Heart left ventricle (tissue), 16 donors: ENCODE data around the gene MKKS. TPM values are rescaled to one million over a fixed set of nuclear protein-coding genes. Genes with fewer than 3 reads are reported as not detected.

Experiments
- ATAC-seq, 4 donors: fragments of 200-7000 bp; cut with Tn5 transposase; one replicate each; pipeline ENCODE4 v1.9.1; 2020 to 2022; ENCODE audit warnings: moderate library complexity in 4 of 4, mild to moderate bottlenecking in 3 of 4, moderate number of reproducible peaks in 1 of 4
- DNase-seq, 5 donors: peaks; one replicate each; pipeline ENCODE4 v3.0.0-alpha.2; 2020
- H3K27ac ChIP-seq, 12 donors: fragments of 200-600 bp; sonication (generic) in 4 of 12; one replicate each; pipeline versions ENCODE4 v1.5.0 to v1.8.0; 2016 to 2022; ENCODE audit warnings: mild to moderate bottlenecking in 2 of 12
- H3K27me3 ChIP-seq, 9 donors: fragments of 200-600 bp; sonication (generic) in 2 of 9; one replicate each; pipeline versions ENCODE4 v1.5.1 to v1.8.0; 2016 to 2022; ENCODE audit warnings: mild to moderate bottlenecking in 3 of 9
- H3K36me3 ChIP-seq, 9 donors: fragments of 200-600 bp; sonication (generic) in 2 of 9; one replicate each; pipeline versions ENCODE4 v1.5.0 to v1.8.0; 2018 to 2022; ENCODE audit warnings: mild to moderate bottlenecking in 2 of 9
- H3K4me1 ChIP-seq, 12 donors: fragments of 200-600 bp; sonication (generic) in 4 of 12; one replicate each; pipeline versions ENCODE4 v1.5.0 to v1.8.0; 2016 to 2022; ENCODE audit warnings: mild to moderate bottlenecking in 3 of 12
- H3K4me3 ChIP-seq, 12 donors: fragments of 200-600 bp; sonication (generic) in 4 of 12; one replicate each; pipeline versions ENCODE4 v1.5.0 to v1.8.0; 2017 to 2022; ENCODE audit warnings: mild to moderate bottlenecking in 9 of 12, moderate library complexity in 4 of 12
- H3K9me3 ChIP-seq, 12 donors: fragments of 200-600 bp; sonication (generic) in 4 of 12; one replicate each; pipeline versions ENCODE4 v1.5.0 to v1.8.0; 2016 to 2022; ENCODE audit warnings: mild to moderate bottlenecking in 1 of 12
- CTCF ChIP-seq, 12 donors: fragments of 200-600 bp; sonication (generic) in 4 of 12; IDR thresholded peaks; one replicate each; pipeline versions ENCODE4 v1.5.0 to v1.8.0; 2018 to 2022; ENCODE audit warnings: antibody characterized with exemption in 12 of 12, mild to moderate bottlenecking in 5 of 12
- POLR2A ChIP-seq, 2 donors: fragments of 450-650 bp; IDR thresholded peaks; one replicate each; pipeline ENCODE4 v1.6.1; 2017; ENCODE audit warnings: antibody characterized with exemption in 2 of 2, mild to moderate bottlenecking in 2 of 2, moderate library complexity in 2 of 2
- WGBS, 4 donors: extraction: QIAGEN DNeasy Blood & Tissue Kit in 2 of 4; methylation state at CpG; one replicate each; pipeline versions ENCODE4 v1.1.5 to v1.1.7; 2013 to 2018; 5-methylcytosine and 5-hydroxymethylcytosine counted together
- intact Hi-C, 10 donors: fragments of 100-400 bp; cut with DNase I; formaldehyde crosslinking; loops; one replicate each; pipeline versions ENCODE4 v1.11.1 to v1.14.2; 2022
- polyA plus RNA-seq, 2 donors: library from polyadenylated mRNA; stranded (reverse); fragments of 200-250 nt; gene quantifications; one replicate each; pipeline ENCODE4 v1.2.3, GENCODE V29; 2013
- total RNA-seq, 9 donors: library from RNA; depleted of rRNA in 2 of 9; stranded (reverse); fragments of >200 nt in 2 of 9; fragmentation: NEBNext Ultra II Directional in 3 of 9; extraction: Animal tissue kit (Norgen Biotek cat#: 25700) in 3 of 9; gene quantifications; one replicate each; pipeline versions ENCODE4 v1.1.0 to v1.2.4, GENCODE V29; 2016 to 2023
- donor health status: ischemic (EF 13 %, LVEDD 7.1; RV severe dilation, severe dysfunction).
- donor health status: healthy with polysubstance abuse.
- donor health status: DM: no; HTN: yes; CAD: no.
- donor health status: DM: no; HTN: no; CAD: no.
- donor health status: ischemic (EF 25% LVEDD 6.9; RV normal size, moderate dysfunction).
- donor health status: ischemic (EF 25% LVEDD 5.7; RV mildly dilated, moderate dysfunction).
- donor health status: healthy.
- donor health status: DM: yes; HTN: yes; CAD: no.
- donor health status: ischemic (EF 35%, LVEDD 5.7; RV mildly dilated, moderate dysfunction).
- donor health status: nonischemic (EF 11% LVEDD 7.7; RV severe dilation, severe dysfunction).
- donor health status: DM: yes; HTN: yes; CAD: no.
- donor health status: PGD.
- donor health status: ischemic (EF 29% LVEDD 5.4; RV normal size, mild dysfunction).
- donor health status: nonischemic (EF 23%, LVEDD 6.1; RV moderate dilation, normal function).

The MKKS gene
- total and polyA plus RNA-seq, 11 donors, result 12.0 to 30.1 (median 19.0) TPM

GRCh38 chr20:10434467-10434831, 427 bp upstream of the MKKS start:
- peaks cover 6 to 45% (median 28%) of the 10 kb centered on the region in 12 donors for H3K4me1 ChIP-seq
- no peaks in the 10 kb centered on the region for H3K9me3 ChIP-seq
- peak; percentile 63 to 77 for TF ChIP-seq POLR2A (IDR thresholded peaks at IDR 0.05)
- TF ChIP-seq CTCF (IDR thresholded peaks at IDR 0.05), result no peak
- H3K27me3 ChIP-seq, result no peaks in the 10 kb centered on the region
- WGBS, 4 donors, result 0 to 1% (median 1%) methylated on average over 17 of the region's 17 CpGs
- peak overlapping the region; percentile 47 to 97 (median 82) for H3K4me3 ChIP-seq
- intact Hi-C loops, result loop anchor here in 2 of 10 donors (2.0 kb wide), 1 partner anchor 32 kb away; no protein-coding TSS in a partner anchor
- ATAC-seq, result peak; percentile 91 to 95 (median 93)
- peak overlapping the region; percentile 89 to 98 (median 92) for H3K27ac ChIP-seq
- peak; percentile 92 to 95 (median 94) for DNase-seq
- H3K36me3 ChIP-seq, result no peaks in the 10 kb centered on the region

- no peak for TF ChIP-seq CTCF (IDR thresholded peaks at IDR 0.05)
- TF ChIP-seq POLR2A (IDR thresholded peaks at IDR 0.05), result no peak
- intact Hi-C loops, result no loop called here
- Histone ChIP-seq H3K36me3 (no peaks in the 10 kb centered on the region), H3K4me3 (peak overlapping the region; percentile 47 to 97 (median 82)), H3K27ac (peak overlapping the region; percentile 89 to 98 (median 92)), H3K9me3 (no peaks in the 10 kb centered on the region), H3K4me1 (peaks cover 6 to 54% (median 35%) of the 10 kb centered on the region in 12 donors), H3K27me3 (no peaks in the 10 kb centered on the region)
- no peak for ATAC-seq
- DNase-seq, result peak in 1 of 5 donors; percentile 57
- 49 to 55% (median 50%) methylated on average over 30 of the region's 30 CpGs for WGBS, 4 donors
Measured at GRCh38 chr20:10433014-10433622, 904 bp downstream of the MKKS start.

GRCh38 chr20:10432079-10432478, 1.9 kb downstream of the MKKS start:
- H3K36me3 ChIP-seq, result no peaks in the 10 kb centered on the region
- no peak overlapping the region for H3K4me3 ChIP-seq
- TF ChIP-seq POLR2A (IDR thresholded peaks at IDR 0.05) (no peak), CTCF (IDR thresholded peaks at IDR 0.05) (no peak)
- no peak for ATAC-seq
- intact Hi-C loops, result no loop called here
- H3K9me3 ChIP-seq, result no peaks in the 10 kb centered on the region
- H3K4me1 ChIP-seq, result peaks cover 7 to 65% (median 42%) of the 10 kb centered on the region in 12 donors
- DNase-seq, result no peak
- H3K27ac ChIP-seq, result no peak overlapping the region
- WGBS, 4 donors, result 75 to 83% (median 83%) methylated on average over 1 of the region's 1 CpG
- H3K27me3 ChIP-seq, result no peaks in the 10 kb centered on the region

- H3K9me3 ChIP-seq, result no peaks in the 10 kb centered on the region
- DNase-seq (no peak), ATAC-seq (no peak)
- no peaks in the 10 kb centered on the region for H3K27me3 ChIP-seq
- 86 to 93% (median 90%) methylated on average over 5 of the region's 5 CpGs for WGBS, 4 donors
- peaks cover 7 to 72% (median 40%) of the 10 kb centered on the region in 12 donors for H3K4me1 ChIP-seq
- H3K36me3 ChIP-seq, result peaks cover 0 to 8% (median 0%) of the 10 kb centered on the region in 9 donors
- H3K4me3 ChIP-seq, result no peak overlapping the region
- TF ChIP-seq POLR2A (IDR thresholded peaks at IDR 0.05), result no peak
- no peak for TF ChIP-seq CTCF (IDR thresholded peaks at IDR 0.05)
- H3K27ac ChIP-seq, result no peak overlapping the region
- intact Hi-C loops, result no loop called here
Measured at GRCh38 chr20:10430704-10431103, 3.3 kb downstream of the MKKS start.
